Muscle of leg (tissue), 11 donors: ENCODE results near the gene CYP4F22. TPM values are rescaled to one million over a fixed set of nuclear protein-coding genes. Genes with fewer than 3 reads are reported as not detected.

Experiments
- DNase-seq: peaks from one replicate; pipeline ENCODE4 v3.0.0; 2013
- H3K27ac ChIP-seq: one replicate; pipeline ENCODE4 v1.5.1; 2013; ENCODE audit warnings: mild to moderate bottlenecking, low read length, control low read depth
- H3K27me3 ChIP-seq: one replicate; pipeline ENCODE4 v1.6.1; 2013; ENCODE audit warnings: low read length; ENCODE audit not compliant: control insufficient read depth, insufficient read depth
- H3K36me3 ChIP-seq: one replicate; pipeline ENCODE4 v1.6.1; 2013; ENCODE audit warnings: low read length; ENCODE audit not compliant: control insufficient read depth, insufficient read depth
- H3K4me1 ChIP-seq: one replicate; pipeline ENCODE4 v1.6.1; 2013; ENCODE audit warnings: low read length; ENCODE audit not compliant: control insufficient read depth, insufficient read depth
- H3K4me3 ChIP-seq: one replicate; pipeline ENCODE4 v1.5.1; 2013; ENCODE audit warnings: low read length, control low read depth
- H3K9me3 ChIP-seq: replicated peaks from 2 replicates; pipeline ENCODE4 v1.6.1; 2013; ENCODE audit warnings: low read depth, low read length; ENCODE audit not compliant: control insufficient read depth
- WGBS: methylation state at CpG from one replicate; pipeline ENCODE4 v1.1.5; 2013; ENCODE audit warnings: missing lambda C conversion rate; ENCODE audit not compliant: insufficient coverage; 5-methylcytosine and 5-hydroxymethylcytosine counted together
- polyA plus RNA-seq, 8 donors: library from polyadenylated mRNA; unstranded; fragments of 120-200 nt; gene quantifications; one replicate each; pipeline versions ENCODE4 v1.2.1 to v1.2.3, GENCODE V29; 2013; ENCODE audit warnings: inconsistent platforms in 1 of 8, low replicate concordance in 1 of 8; ENCODE audit not compliant: insufficient read length in 8 of 8, insufficient read depth in 1 of 8
- total RNA-seq: library from RNA; stranded (reverse); fragments of 120-200 nt; gene quantifications from one replicate; pipeline ENCODE4 v1.2.4, GENCODE V29; 2013

The CYP4F22 gene
- total and polyA plus RNA-seq, 9 donors = 0.11 to 0.44 TPM; not detected in 7

DNA sequence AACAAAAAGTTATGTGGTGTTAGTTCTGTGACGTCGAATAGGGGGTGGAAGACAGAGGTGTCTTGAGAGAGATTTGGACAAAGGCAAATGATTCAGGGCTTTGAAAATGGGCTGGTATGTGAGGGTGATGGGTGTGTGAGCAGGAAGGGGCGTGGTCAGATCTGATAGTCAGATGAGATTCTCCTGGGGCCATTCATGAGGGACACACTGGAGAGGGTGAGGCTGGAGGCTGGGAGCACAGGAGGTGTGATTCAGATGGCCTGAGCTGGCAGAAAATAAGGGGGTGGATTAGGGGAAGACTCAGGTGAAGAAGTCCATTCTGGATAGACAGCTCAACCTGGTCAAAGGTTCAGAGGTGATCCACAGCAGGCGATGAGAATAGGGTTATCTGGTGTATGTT is 28.0 kb downstream of the CYP4F22 start:
- no peaks in the 10 kb centered on the region for H3K36me3 ChIP-seq
- no peak overlapping the region for H3K4me3 ChIP-seq
- no peaks in the 10 kb centered on the region for H3K27me3 ChIP-seq
- no peaks in the 10 kb centered on the region for H3K4me1 ChIP-seq
- no peaks in the 10 kb centered on the region for H3K9me3 ChIP-seq
- H3K27ac ChIP-seq = no peak overlapping the region
- no peak for DNase-seq
- WGBS = 64% methylated on average over 4 of the region's 4 CpGs

DNA sequence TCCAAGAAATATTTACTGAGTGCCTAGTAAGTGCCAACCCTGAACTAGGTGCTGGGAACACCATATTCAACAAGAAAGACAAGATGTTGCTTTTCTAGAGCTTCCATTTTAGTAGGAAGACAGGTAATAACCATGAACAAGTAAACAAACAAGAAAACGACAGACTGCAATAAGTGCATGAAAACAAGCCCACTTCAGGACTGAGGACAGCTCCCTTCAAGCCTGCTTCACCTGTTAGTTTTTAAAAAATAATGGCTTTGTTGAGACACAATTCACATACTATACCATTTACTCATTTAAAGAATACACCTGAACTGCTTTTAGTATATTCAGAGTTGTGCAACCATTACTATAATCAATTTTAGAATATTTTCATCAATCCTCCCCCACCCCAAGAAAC is 30.4 kb downstream of the CYP4F22 start:
- no peaks in the 10 kb centered on the region for H3K27me3 ChIP-seq
- no peaks in the 10 kb centered on the region for H3K4me1 ChIP-seq
- no peak overlapping the region for H3K4me3 ChIP-seq
- no peak for DNase-seq
- no peak overlapping the region for H3K27ac ChIP-seq
- no peaks in the 10 kb centered on the region for H3K9me3 ChIP-seq
- no CpG with 5 or more reads among the region's 1 CpG for WGBS
- H3K36me3 ChIP-seq = no peaks in the 10 kb centered on the region

GRCh38 chr19:15539638-15540037 is 31.3 kb downstream of the CYP4F22 start:
- Histone ChIP-seq H3K27me3 (no peaks in the 10 kb centered on the region), H3K9me3 (no peaks in the 10 kb centered on the region), H3K27ac (no peak overlapping the region), H3K36me3 (no peaks in the 10 kb centered on the region), H3K4me3 (no peak overlapping the region), H3K4me1 (no peaks in the 10 kb centered on the region)
- no peak for DNase-seq

- Histone ChIP-seq H3K9me3 (no peaks in the 10 kb centered on the region), H3K4me1 (no peaks in the 10 kb centered on the region), H3K27ac (no peak overlapping the region), H3K36me3 (no peaks in the 10 kb centered on the region), H3K27me3 (no peaks in the 10 kb centered on the region), H3K4me3 (no peak overlapping the region)
- DNase-seq = no peak
- 78% methylated on average over 20 of the region's 20 CpGs for WGBS
These were observed 32.1 kb downstream of the CYP4F22 start for GRCh38 chr19:15540435-15540834.

GRCh38 chr19:15544283-15544682 is 36.0 kb downstream of the CYP4F22 start:
- H3K27me3 ChIP-seq = peaks cover 6% of the 10 kb centered on the region
- no peak overlapping the region for H3K4me3 ChIP-seq
- H3K36me3 ChIP-seq = no peaks in the 10 kb centered on the region
- DNase-seq = no peak
- no peak overlapping the region for H3K27ac ChIP-seq
- no peaks in the 10 kb centered on the region for H3K9me3 ChIP-seq
- no peaks in the 10 kb centered on the region for H3K4me1 ChIP-seq

GRCh38 chr19:15544970-15545369 is 36.6 kb downstream of the CYP4F22 start:
- no peak overlapping the region for H3K4me3 ChIP-seq
- no CpG with 5 or more reads among the region's 1 CpG for WGBS
- H3K4me1 ChIP-seq = no peaks in the 10 kb centered on the region
- no peak overlapping the region for H3K27ac ChIP-seq
- peaks cover 6% of the 10 kb centered on the region for H3K27me3 ChIP-seq
- DNase-seq = no peak
- H3K36me3 ChIP-seq = no peaks in the 10 kb centered on the region
- H3K9me3 ChIP-seq = no peaks in the 10 kb centered on the region

DNA sequence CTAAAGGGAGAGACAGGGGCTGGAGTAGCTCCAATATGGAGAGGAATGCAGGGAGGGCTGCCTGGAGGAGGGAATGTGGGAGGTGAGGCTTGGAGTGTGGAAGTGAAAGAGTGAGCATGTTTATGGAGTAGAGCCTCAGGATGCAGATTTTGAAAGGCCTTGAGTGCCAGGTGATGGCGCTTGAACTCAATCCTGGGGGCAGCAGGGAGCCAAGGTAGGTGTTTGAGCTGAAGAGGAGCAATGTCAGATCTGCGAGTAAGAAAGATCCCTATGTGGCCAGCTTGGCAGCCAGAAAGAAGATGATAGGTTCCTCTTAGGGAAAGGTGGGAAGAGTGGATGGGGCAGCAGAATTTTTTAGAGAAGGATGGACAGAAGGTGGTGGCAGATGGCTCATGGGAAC is 40.3 kb downstream of the CYP4F22 start:
- H3K27ac ChIP-seq = no peak overlapping the region
- no peaks in the 10 kb centered on the region for H3K36me3 ChIP-seq
- no peak for DNase-seq
- peaks cover 8% of the 10 kb centered on the region for H3K4me1 ChIP-seq
- H3K9me3 ChIP-seq = no peaks in the 10 kb centered on the region
- H3K27me3 ChIP-seq = peaks cover 33% of the 10 kb centered on the region
- H3K4me3 ChIP-seq = no peak overlapping the region
- WGBS = 66% methylated on average over 2 of the region's 2 CpGs

GRCh38 chr19:15549581-15549980 is 41.3 kb downstream of the CYP4F22 start:
- Histone ChIP-seq H3K27ac (no peak overlapping the region), H3K9me3 (no peaks in the 10 kb centered on the region), H3K36me3 (no peaks in the 10 kb centered on the region), H3K27me3 (peaks cover 35% of the 10 kb centered on the region), H3K4me3 (no peak overlapping the region), H3K4me1 (peaks cover 8% of the 10 kb centered on the region)
- DNase-seq = no peak
- WGBS = no CpG with 5 or more reads among the region's 5 CpGs

GRCh38 chr19:15550273-15550672 is 41.9 kb downstream of the CYP4F22 start:
- no peak for DNase-seq
- no peaks in the 10 kb centered on the region for H3K9me3 ChIP-seq
- H3K27ac ChIP-seq = no peak overlapping the region
- H3K27me3 ChIP-seq = peaks cover 38% of the 10 kb centered on the region
- 79% methylated on average over 3 of the region's 3 CpGs for WGBS
- no peaks in the 10 kb centered on the region for H3K36me3 ChIP-seq
- H3K4me3 ChIP-seq = no peak overlapping the region
- peaks cover 8% of the 10 kb centered on the region for H3K4me1 ChIP-seq

DNA sequence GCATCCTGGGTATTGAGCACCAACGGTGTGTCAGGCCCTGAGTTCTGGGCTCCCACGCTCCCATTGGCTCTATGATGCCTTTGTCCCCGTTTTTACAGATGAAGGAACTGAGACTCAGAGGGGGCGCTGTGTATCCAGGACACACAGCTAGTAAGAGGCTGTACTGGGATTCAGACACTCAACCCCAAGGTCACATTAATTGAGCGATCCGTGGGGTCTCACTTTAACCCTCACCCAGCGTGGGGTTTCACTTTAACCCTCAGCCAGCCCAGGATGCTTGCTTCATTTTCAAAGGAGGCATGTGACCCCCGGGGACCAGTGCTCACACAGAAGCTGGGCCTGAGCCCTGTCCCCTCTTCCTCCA is 42.6 kb downstream of the CYP4F22 start:
- H3K27me3 ChIP-seq = peaks cover 44% of the 10 kb centered on the region
- WGBS = 1% methylated on average over 8 of the region's 8 CpGs
- DNase-seq = peak; percentile 2

DNA sequence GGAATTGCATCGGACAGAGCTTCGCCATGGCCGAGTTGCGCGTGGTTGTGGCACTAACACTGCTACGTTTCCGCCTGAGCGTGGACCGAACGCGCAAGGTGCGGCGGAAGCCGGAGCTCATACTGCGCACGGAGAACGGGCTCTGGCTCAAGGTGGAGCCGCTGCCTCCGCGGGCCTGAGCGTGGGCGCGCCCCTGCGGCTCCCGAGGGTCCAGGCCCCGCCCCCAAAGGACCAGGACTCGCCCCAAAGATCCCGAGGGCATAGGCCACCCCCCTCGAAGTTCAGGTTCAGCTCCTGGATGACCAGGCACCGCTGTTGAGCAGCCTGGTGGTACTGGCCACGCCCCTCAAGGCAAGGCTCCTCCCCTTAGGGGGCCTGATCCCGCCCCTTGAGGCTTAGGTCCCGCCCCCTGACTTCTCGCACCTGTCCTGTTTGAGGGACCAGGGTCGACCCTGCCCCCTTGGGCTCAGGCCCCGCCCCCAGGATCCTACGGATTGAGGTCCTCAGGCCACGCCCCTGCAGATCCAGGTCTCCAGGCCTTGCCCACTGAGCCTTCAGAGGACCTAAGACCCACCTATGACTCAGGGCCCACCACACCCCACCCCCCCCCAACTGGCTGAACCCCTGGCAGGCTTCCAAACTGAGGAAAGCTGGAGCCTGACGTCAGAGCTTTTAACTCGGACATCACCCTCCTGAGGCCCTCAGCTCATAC is 43.1 kb downstream of the CYP4F22 start:
- Histone ChIP-seq H3K27ac (no peak overlapping the region), H3K4me1 (peaks cover 17% of the 10 kb centered on the region), H3K27me3 (peaks cover 47% of the 10 kb centered on the region), H3K36me3 (no peaks in the 10 kb centered on the region), H3K4me3 (no peak overlapping the region), H3K9me3 (no peaks in the 10 kb centered on the region)
- DNase-seq = peak; percentile 4
- 3% methylated on average over 38 of the region's 40 CpGs for WGBS

More for the DNA sequence above, 42.6 kb downstream of the CYP4F22 start:
- no peak overlapping the region for H3K4me3 ChIP-seq
- peaks cover 12% of the 10 kb centered on the region for H3K4me1 ChIP-seq
- no peak overlapping the region for H3K27ac ChIP-seq
- no peaks in the 10 kb centered on the region for H3K9me3 ChIP-seq
- H3K36me3 ChIP-seq = no peaks in the 10 kb centered on the region
